GM19099 (cell line): ENCODE measurements around the gene SPTBN2.

Source experiments
- POLR2A ChIP-seq: IDR thresholded peaks from 3 replicates; pipeline ENCODE4 v1.6.1; 2011; ENCODE audit warnings: low read depth; ENCODE audit not compliant: insufficient read length; ENCODE audit errors: extremely low read depth

The SPTBN2 gene

GRCh38 chr11:66694732-66695207 lies 34.2 kb downstream of the SPTBN2 start:
- no peak for TF ChIP-seq POLR2A

- no peak for TF ChIP-seq POLR2A
These were observed 35.0 kb downstream of the SPTBN2 start for GRCh38 chr11:66694056-66694410.

DNA sequence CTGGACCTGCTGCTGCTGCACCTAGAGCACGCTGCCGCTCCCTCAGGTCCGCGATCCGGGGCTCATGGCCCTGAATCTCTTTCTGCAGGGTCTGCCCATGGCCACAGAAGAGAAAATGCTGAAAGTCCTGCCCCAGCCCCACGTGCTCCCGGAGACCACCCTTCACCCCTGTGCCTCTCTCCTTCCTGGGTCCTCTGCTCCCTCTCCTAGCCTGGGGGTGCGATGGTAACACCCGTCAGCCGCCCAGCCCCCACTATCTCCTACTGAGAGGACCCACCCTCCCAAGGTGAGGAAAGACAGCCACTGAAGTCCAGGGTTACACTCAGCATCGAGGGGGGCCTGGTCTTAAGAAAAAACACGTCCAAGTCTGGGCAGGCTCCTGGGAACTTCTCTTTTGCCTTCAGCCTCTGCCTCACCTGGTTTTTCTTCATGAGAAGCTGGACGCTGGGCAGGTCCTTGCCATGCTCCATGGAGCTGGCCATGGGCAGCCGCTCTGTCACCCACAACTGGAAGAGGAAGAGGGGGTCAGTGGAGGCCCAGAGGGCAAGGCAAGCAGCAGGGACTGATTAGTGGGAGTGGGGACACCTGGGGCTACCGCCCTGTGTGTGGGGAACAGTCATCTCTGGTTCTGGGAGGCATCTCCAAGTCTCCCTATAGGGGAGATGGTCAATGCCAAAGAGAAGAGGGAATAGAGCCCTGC lies 35.5 kb downstream of the SPTBN2 start:
- TF ChIP-seq POLR2A: no peak

- TF ChIP-seq POLR2A: no peak
These were observed 36.1 kb downstream of the SPTBN2 start for GRCh38 chr11:66692871-66693331.

- no peak for TF ChIP-seq POLR2A
These were observed 36.6 kb downstream of the SPTBN2 start for GRCh38 chr11:66692446-66692845.

DNA sequence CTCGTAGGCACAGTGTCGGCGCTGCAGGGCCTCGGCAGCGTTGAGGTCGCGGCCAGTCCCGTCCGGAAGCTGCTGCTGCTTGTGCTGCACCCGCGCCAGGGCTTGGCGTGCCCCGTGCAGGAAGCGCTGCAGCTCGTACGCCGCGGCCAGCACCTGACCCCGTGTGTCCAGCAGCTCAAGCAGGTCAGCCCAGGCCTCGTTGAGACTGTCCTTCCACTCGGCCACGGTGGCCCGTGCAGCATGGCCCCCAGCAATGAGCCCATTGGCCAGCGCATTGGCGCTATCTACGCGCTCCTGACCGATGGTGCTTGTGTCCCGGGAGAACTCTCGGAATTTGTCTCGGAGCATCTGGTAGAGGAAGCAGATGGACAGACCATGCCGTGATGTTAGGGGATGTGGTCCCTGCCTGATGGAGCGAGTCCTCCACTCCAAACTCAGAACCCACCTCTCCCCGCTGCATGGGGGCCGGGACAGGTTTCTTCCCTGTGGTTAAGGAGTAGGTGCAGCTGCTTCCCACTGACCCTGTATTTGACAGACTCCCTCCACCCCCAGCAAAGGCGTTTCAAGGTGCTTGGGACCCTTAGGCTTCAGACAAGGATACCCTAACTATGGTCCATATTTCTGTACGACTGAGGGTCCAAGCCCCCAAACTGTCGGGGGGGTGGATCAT lies 37.6 kb downstream of the SPTBN2 start:
- no peak for TF ChIP-seq POLR2A

GRCh38 chr11:66689661-66690590 lies 39.1 kb downstream of the SPTBN2 start:
- TF ChIP-seq POLR2A: no peak

- TF ChIP-seq POLR2A: no peak
These were observed 40.2 kb downstream of the SPTBN2 start for GRCh38 chr11:66688561-66689534.

GRCh38 chr11:66687831-66688281 lies 41.2 kb downstream of the SPTBN2 start:
- no peak for TF ChIP-seq POLR2A

DNA sequence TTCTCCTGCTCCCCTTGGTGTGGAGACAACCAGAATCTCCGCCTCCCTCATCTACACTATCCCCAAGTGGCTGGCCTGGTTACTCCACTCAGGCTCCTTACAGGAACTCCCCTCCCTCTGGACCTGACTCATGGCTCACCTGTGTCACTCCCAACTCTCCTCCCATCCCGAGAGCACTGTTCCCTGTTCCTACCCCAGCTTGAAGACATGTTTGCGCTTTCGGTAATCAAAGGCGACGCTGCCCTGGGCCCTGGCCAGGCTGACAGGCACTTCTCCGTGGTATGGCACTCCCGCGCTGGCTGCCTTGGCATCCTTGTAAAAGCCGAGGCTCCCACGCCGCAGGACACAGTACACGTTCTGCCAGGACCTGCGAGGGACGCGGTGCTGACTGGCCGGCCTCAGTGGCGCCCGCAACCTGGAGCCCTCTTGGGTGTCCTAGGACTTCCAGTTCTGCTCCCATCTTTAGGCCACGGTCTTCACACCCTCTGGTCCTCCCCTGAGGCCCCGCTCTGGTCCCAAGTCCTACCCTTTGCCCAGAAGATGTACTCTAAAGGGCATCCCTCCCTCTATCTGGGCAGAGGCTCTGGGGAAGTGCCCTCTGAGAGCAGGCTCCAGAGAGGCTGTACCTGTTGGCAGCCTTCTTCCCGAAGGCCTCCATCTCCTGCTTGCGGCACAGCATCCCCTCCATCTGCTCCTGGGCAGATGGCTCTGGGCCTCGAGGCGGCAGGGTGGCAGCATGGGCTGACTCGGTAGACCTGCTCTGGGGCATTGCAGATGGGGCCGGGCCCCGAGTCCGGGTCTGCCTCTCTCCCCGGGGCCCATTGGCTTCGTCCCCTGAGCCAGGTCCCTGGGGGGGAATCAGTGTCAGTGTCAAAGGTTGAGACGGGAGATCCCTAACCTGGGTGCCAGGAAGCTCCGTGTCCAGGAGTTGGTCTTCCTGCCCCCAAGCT lies 41.9 kb downstream of the SPTBN2 start:
- TF ChIP-seq POLR2A: no peak

- TF ChIP-seq POLR2A: no peak
These were observed 42.8 kb downstream of the SPTBN2 start for GRCh38 chr11:66686100-66686785.

- no peak for TF ChIP-seq POLR2A
These were observed 43.5 kb downstream of the SPTBN2 start for GRCh38 chr11:66685276-66686099.

DNA sequence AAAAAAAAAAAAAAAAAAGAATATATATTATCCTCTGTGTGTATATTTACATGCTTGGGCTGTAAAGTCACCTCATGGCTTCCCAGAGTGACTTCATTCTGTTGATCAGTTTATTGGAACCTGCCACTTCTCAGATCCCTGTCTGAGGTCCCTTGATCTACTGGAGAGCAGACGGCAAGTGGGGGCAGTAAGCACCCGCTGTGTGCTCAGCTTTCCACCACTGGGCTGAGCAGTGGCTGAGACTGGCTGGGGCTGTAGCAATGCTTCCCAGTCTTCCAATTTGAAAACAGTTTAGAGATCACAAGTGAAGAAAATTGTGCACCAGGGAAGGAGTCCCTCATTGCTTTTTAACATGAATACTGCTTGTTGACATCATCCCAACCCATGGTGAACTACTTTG lies 44.4 kb downstream of the SPTBN2 start:
- TF ChIP-seq POLR2A: no peak
